ENCODE results near the gene SSC5D. TPM values are rescaled to one million over a fixed set of nuclear protein-coding genes. Genes with fewer than 3 reads are reported as not detected.

The SSC5D gene
- total RNA-seq, 4 donors from 2014 or later: 2.1 to 16.7 (median 9.1) TPM

GRCh38 chr19:55476100-55476775, 12.0 kb upstream of the SSC5D start, which contains the start of gene ZNF628:
Gene ZNF628 (plus strand): TSS chr19:55476617. CDS start chr19:55479911, 3,294 bp downstream.
- TF ChIP-seq CTCF (IDR thresholded peaks at IDR 0.05; ENCODE audit: low read depth): no peak

- TF ChIP-seq CTCF (IDR thresholded peaks at IDR 0.05; ENCODE audit: low read depth): no peak
These were observed 10.3 kb upstream of the SSC5D start for GRCh38 chr19:55477905-55478304.

- no peak for TF ChIP-seq CTCF (IDR thresholded peaks at IDR 0.05; ENCODE audit: low read depth)
These were observed 9.9 kb upstream of the SSC5D start for GRCh38 chr19:55478364-55478763.

- no peak for TF ChIP-seq CTCF (IDR thresholded peaks at IDR 0.05; ENCODE audit: low read depth)
These were observed 9.2 kb upstream of the SSC5D start for GRCh38 chr19:55479045-55479444.

- TF ChIP-seq CTCF (IDR thresholded peaks at IDR 0.05; ENCODE audit: low read depth): no peak
These were observed 8.6 kb upstream of the SSC5D start for GRCh38 chr19:55479451-55480230.

- no peak for TF ChIP-seq CTCF (IDR thresholded peaks at IDR 0.05; ENCODE audit: low read depth)
These were observed 7.0 kb upstream of the SSC5D start for GRCh38 chr19:55481148-55481793.

- no peak for TF ChIP-seq CTCF (IDR thresholded peaks at IDR 0.05; ENCODE audit: low read depth)
These were observed 6.5 kb upstream of the SSC5D start for GRCh38 chr19:55481794-55482155.
